ENCODE results near the gene PRPS1.

DNA sequence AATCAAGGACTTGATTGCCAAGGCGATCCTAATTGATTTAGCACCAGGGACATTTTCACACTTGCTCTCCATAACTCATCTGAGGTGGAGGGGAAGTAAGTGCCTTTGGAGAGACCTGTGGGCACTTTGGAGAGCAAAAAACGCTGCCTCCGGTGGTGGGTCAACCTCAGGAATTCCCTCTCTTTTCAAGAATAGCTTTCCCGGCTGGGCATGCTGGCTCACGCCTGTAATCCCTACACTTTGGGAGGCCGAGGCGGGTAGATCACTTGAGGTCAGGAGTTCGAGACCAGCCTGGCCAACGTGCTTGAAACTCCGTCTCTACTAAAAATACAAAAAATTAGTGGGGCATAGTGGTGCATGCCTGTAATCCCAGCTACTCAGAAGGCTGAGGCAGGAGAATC lies 49.2 kb downstream of the PRPS1 start:
- TF ChIP-seq, protein P1, sequence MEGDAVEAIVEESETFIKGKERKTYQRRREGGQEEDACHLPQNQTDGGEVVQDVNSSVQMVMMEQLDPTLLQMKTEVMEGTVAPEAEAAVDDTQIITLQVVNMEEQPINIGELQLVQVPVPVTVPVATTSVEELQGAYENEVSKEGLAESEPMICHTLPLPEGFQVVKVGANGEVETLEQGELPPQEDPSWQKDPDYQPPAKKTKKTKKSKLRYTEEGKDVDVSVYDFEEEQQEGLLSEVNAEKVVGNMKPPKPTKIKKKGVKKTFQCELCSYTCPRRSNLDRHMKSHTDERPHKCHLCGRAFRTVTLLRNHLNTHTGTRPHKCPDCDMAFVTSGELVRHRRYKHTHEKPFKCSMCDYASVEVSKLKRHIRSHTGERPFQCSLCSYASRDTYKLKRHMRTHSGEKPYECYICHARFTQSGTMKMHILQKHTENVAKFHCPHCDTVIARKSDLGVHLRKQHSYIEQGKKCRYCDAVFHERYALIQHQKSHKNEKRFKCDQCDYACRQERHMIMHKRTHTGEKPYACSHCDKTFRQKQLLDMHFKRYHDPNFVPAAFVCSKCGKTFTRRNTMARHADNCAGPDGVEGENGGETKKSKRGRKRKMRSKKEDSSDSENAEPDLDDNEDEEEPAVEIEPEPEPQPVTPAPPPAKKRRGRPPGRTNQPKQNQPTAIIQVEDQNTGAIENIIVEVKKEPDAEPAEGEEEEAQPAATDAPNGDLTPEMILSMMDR (conservative IDR thresholded peaks at IDR 0.05; ENCODE audit: low read length): peak; percentile 54
- no peak for TF ChIP-seq EZH2phosphoT487 (IDR thresholded peaks at IDR 0.05; ENCODE audit: borderline replicate concordance, low read depth, low read length)
